CD4-positive, alpha-beta T cell treated with Interleukin-17A for 4 hours (primary cell): ENCODE measurements around the gene C1GALT1.
"Not testable (repeated sequence)": the region's sequence is repeated elsewhere in the genome, so short reads cannot be mapped to it uniquely, and the experiment has no call there.

Source experiments
- DNase-seq: peaks from one replicate; pipeline ENCODE4 v3.0.0-alpha.2; 2020; ENCODE audit warnings: mixed read lengths

C1GALT1 gene

DNA sequence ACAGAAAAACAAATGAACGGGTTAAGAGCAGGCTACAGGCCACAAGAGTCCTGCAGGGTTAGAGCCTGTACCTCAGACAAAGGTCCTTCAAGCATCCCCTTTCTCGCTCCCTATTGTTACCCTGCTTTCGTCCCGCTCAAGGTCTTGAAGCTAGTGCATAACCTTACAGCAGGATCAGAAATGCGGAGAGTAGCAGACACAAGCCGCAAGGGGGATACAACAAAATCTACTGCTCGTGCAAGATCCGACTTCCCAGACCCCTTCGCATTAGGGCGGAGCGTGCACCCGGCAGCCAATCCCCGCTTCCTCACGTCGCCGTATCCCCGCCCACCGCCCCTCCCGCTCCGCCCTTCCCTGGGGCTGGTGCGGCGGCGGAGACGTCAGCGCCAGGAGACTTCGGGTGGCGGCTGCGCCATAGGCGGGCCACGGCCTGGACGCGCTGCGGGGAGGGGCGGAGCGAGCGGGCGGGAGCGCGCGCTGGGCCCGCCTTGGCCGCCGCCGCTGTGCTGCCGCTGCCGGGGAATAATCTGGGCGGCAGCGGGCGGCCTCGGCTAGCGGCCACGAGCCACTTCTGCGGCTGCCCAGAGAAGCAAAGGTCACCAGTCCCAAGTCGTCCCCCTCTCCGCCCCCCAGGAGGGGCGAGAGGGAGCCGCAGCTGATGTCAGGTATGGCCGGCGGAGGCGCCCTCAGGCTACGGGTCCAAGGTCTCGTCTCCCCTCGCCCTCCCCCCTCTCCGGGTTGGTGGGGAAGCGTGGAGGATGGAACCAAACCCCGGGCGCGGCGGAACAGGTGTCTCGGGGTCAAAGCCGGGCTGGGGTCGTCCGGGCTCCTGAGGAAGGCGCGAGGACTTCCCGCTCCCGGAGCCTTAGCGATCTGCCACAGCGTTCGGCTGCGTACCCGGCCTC, at the start of gene C1GALT1:
Gene C1GALT1, plus strand, starts transcription at position 389 of the 905 bp plus-strand sequence. CDS start 51,776 bp downstream, outside the sequence.
- peak; percentile 99 for DNase-seq

DNA sequence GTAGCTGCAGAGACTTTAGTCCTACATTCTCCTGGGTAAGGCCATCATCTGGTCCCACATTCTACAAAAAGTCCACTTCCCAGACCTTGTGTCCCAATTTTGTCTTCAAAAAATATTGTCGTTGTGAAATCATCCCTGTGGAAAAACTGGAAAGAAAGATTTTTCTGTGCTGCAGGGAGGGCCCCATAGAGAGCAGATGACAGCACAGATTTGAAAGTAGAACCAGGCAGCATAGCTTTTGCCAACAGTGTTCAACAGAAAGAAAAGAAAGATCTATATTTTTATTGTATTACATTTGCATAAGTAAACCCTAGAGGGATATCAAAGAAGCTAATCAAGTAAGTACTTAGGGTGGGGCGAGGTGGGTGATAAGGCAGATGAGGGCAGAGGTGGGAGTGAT, 48.3 kb upstream of the C1GALT1 start:
- DNase-seq = no peak

DNA sequence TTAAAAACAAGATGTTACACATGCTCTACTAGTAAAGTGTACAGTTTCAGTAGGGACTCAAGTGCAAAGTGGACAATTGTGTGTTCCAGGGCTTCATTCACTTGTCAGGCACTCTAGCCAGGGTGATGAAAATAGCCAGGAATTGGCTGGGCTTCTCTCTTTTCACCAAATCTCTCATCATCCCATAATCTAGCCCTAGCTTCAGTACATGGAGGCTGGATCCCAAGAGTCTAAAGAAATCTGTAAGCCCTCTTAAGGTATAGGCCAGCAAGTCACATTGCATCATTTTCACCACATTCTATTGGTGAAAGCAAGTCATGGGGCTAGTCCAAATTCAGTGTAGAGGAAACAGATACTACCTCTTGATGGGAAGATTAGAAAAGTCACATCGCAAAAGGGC, 47.3 kb upstream of the C1GALT1 start:
- no peak for DNase-seq

DNA sequence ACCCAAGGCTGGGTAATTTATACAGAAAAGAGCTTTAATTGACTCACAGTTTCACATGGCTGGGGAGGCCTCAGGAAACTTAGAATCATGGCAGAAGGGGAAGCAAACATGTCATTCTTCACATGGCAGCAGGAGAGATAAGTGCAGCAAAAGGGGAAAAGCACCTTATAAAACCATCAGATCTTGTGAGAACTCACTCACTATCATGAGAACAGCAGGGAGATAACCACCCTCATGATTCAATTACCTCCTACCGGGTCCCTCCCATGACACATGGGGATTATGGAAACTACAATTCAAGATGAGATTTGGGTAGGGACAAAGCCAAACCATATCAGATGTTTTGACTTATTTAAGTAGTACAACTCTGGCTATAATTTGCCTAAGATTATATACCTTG, 46.4 kb upstream of the C1GALT1 start:
- DNase-seq = not testable (repeated sequence)

DNA sequence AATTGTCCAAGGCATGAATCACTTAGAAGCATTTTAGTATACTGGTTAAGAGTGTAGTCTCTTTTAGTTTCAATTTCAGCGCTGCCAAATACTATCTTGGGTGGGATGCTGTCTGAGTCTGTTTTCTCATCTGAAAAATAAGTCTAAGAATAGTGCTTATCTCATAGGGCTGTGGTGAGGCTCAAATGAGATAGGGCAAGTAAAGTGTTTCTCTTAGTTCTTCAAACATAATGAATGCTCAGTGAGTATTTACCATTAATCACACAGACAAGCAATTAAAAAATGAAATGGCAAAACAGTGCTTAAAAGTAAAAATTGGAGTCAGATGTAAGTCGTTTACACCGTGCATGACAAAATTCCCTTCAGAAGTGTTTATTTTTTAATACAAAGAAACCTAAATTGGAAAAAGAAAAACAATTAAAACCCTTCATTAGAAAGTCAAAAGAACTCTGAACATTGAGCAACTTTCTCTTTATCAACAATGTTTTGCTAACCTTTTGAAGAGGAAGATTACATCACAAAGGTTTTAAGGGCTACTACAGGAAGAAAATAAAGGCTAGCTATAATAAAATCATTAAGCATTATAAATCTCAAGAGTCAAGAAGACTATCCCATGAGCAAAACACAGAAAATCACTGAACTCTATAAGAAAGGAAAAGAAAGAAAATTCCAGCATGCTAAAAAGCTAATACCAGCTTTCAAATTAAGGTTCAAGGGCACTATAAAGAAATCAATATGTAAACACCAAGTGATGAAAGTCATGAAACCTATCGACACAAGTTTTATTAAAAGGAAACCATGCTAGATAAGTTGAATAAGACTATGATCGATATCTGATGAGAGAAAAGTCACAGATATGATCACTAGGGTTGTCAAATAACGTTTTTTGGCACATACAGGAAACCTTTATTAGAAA, 45.6 kb upstream of the C1GALT1 start:
- DNase-seq = no peak

DNA sequence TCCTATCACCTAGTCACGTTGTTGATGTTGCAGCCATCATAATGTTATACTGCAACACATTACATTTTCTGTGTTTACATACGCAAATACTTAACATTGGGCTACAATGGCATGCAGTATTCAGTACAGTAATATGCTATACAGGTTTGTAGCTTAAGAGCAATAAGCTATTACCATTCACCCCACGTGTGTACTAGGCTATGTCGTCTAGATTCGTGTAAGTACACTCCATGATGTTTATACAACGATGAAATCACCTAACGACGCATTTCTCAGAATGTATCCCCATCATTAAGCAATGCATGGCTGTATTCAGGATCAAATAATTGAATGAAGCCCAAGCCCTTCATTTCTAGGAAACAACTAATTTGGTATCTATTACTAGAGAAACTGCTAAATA, 43.4 kb upstream of the C1GALT1 start:
- DNase-seq = no peak

DNA sequence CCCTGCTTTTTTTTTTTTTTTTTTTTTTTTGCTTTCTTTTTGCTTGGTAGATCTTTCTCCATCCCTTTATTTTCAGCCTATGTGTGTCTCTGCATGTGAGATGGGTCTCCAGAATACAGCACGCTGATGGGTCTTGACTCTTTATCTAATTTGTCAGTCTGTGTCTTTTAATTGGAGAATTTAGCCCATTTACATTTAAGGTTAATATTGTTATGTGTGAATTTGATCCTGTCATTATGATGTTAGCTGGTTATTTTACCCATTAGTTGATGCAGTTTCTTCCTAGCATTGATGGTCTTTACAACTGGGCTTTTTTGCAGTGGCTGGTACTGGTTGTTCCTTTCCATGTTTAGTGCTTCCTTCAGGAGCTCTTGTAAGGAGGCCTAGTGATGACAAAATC, 38.9 kb upstream of the C1GALT1 start:
- not testable (repeated sequence) for DNase-seq

DNA sequence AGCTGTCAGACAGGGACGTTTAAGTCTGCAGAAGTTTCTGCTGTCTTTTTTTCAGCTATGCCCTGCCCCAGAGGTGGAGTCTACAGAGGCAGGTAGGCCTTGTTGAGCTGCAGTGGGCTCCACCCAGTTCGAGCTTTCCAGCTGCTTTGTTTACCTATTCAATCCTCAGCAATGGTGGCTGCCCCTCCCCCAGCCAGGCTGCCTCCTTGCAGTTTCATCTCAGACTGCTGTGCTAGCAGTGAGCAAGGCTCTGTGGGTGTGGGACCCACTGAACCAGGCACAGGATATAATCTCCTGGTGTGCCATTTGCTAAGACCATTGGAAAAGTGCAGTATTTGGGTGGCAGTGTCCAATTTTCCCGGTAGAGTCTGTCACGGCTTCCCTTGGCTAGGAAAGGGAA, 37.2 kb upstream of the C1GALT1 start:
- not testable (repeated sequence) for DNase-seq

DNA sequence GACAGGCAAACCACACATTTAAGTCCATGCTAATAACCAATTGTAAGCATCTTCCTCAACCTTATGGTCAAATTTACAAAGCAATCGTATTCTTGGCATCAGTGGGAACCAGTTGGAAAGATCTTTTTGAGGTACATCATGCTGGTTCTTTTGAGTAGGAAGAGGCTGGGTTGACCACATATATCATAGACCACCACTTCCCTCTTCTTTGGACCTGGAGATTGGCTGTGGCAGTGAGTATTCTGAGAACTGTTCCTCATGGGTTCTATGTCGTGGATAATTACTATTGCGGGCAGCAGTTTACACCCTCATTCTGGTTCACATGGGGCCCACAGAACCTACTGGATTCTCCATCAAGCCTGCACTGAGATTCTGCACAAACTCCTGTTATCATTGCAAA, 35.5 kb upstream of the C1GALT1 start:
- DNase-seq = no peak

DNA sequence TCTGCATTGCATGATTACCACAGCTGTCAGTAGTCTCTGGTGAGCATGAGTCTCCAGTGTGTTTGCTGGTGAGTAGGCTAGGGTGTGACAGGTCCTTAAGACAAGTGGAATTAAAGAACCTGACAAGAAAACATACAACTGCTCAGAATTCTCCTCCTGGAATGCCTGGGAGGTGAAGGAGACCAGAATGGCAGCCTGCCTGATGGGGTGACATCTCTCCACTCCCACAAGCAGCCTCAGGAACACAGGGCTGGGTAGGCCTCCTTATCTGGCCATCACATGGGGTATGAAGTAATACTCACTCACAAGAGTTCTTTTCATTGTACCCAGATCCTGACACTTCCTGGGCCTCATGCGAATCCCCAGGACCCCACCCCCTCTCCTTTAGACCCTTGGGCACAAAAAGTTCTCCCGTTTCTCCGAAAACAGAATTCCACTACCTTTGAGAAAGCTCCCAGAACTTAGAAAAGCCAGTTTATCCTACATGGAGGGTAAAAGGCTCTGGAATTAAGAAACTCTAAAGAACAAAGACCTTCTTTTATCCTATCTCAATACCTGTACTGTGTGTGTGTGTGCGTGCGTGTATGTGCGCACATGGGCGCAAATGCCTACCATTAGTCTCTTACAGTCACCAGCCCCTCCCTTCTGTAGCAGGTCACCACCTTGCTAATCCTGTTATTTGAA, 33.4 kb upstream of the C1GALT1 start:
- DNase-seq = no peak

DNA sequence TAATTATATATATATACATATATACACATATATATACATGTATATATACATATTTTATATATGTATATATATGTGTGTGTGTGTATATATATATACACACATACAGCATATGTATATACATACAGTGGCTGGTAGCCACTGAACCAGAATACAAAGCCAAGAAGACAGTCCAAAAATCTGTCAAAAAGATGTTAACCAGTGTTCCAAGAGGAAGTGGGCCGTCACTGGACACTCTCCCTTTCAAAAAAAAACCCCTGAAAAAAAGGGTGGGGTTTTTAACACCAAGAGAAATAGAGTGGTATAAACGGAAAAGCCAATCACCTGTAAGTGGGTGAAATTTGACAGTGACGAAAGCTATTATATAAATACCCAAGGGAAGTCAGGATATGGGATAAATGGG, 31.1 kb upstream of the C1GALT1 start:
- no peak for DNase-seq

DNA sequence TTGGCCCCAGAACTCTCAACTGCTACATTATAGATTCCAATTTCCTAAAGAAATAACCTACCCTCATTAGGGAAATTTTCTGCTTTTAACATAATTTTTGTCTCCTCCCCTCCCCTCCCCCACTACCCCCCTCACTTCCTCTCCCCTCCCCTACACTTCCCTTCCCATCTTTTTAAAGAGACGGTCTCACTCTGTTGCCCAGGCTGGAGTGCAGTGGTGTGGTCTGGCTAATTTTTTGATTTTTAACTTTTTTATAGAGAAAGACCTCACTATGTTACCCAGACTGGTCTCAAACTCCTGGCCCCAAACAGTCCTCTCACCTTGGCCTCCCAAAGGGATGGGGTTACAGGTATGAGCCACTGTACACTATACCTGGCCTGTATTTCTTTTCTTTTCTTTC, 30.5 kb upstream of the C1GALT1 start:
- DNase-seq = no peak

DNA sequence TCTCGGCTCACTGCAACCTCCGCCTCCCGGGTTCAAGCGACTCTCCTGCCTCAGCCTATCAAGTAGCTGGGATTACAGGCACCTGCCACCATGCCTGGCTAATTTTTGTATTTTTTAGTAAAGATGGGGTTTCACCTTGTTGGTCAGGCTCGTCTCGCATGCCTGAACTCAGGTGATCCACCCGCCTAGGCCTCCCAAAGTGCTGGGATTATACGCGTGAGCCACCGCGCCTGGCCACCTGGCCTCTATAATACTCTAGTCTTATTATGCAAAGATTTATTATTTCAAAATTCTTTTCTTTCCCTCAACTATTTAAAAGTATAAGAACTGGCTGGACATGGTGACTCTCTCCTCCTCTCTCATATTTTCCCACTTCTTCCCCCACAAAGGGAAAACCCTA, 30.0 kb upstream of the C1GALT1 start:
- DNase-seq = no peak

DNA sequence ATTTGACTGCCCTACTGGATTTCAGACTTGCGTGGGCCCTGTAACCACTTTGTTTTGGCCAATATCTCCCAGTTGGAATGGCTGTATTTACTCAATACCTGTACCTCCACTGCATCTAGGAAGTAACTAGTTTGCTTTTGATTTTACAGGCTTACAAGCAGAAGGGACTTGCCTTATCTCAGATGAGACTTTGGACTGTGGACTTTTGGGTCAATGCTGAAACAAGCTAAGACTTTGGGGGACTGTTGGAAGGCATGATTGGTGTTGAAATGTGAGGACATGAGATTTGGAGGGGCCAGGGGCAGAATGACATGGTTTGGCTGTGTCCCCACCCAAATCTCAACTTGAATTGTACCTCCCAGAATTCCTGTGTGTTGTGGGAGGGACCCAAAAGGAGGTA, 28.0 kb upstream of the C1GALT1 start:
- not testable (repeated sequence) for DNase-seq

DNA sequence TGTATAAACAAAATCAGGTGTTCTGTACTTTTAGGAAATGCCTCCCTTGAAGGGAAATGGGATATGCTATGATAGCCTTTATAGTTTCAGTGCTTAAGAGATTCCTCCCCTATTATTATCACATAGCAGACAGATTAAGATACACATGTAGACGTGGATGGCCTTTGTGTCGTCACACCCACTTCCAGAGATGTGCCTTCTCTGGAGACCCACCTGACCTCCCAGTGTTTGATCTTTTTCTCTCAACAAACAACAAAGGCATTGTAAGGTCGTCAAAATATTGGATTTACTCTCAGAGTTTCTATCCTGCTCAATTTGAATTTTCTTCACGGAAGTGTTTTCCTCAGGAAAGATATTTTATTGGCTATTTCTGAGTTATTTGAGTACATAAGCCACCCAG, 25.7 kb upstream of the C1GALT1 start:
- DNase-seq = no peak

DNA sequence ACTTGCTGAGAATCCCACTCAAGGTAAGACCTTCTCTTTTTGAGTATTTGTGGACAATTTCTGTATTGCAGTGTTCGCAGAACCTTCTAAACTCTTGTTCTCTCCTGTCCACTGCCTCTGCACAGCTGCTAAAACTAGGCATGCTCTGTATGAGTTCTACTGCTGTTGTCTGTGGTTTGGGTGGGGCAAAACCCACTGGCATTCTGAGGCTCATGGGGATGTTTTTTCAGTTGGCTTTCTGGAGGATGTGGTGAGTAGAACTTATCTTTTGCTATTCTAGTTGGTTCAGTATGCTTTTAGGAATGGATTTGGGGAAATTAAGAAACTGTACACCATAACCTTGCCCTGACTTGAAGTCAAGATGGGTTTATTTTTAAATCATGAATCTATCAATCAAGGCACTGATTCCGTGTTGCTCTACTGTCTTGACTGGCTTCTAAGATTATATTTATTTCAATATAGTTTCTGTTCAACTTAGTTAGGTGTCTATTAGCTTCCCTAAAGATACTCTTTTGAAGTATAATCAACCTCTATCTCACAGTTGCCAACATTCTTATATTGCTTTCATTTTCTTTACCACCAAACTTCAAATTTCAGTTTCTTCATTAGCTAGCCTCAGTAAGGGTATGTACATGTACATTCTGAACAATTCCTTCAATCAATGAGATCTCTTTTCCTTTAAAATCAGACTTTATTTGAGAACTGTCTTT, 25.0 kb upstream of the C1GALT1 start:
- DNase-seq = peak; percentile 73

DNA sequence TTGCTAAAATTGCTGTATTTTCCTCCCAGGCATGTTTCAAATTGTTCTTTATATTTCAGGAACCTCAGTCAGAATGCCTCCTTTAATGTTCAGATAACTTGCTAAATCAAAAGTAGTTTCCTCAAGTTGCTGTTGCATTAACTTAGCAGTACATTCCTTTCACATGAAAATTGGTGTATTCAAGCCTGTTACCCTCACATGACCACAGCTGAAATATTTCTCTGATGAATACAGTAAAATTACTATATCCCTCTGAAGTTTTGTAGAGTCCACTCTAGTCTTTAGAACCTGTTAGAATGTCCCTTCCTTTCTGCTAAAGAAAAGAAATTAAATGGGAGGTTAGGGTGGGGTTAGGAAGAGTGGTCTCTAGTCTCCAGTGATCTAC, 24.5 kb upstream of the C1GALT1 start:
- DNase-seq = no peak

DNA sequence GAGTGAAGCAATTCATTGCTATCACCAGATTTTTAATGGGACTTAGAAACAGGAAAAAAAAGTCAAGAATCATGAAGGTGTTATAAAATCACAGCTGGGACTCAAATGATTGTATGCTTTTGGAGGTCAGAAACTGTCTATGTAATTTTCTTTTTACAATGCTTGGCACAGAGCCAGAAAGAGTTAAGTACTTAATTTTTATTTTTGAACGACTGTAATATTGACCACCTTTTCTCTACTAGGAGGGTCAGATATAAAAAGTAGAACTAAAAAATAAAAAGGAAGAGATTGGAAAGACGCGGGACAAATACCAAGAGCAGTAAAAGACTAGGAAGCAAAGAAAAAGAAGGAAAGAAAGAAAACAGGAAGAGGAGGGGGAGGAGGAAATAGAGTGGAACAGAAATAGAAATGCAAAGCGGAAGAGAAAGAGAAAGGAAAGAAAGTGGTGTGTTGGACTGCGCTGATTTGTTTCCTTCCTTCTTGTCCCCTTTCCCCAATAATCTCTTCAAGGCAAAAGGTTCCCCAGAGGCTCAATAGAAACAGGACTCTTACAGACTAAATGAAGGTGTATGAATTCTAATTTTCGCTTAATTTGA, 23.2 kb upstream of the C1GALT1 start:
- no peak for DNase-seq

DNA sequence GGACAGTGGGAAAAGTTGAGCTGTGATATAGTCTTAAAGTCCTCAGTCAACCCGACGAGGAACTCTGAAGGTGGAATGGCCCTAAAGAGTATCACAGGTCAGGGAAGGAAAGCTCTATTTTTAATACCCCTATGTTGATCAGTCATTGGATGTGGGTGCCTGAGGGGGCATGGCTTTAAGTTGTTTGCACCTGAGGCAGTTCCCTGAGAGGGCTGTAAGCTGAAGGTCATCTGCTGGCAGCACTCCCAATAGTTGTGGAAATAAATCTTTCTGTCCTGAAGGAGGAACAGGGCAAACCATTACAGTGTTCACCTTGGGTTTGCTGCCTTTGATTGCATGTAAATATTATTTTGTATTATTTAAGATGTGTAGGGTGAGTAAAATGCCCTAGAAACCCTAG, 17.8 kb upstream of the C1GALT1 start:
- DNase-seq = no peak

DNA sequence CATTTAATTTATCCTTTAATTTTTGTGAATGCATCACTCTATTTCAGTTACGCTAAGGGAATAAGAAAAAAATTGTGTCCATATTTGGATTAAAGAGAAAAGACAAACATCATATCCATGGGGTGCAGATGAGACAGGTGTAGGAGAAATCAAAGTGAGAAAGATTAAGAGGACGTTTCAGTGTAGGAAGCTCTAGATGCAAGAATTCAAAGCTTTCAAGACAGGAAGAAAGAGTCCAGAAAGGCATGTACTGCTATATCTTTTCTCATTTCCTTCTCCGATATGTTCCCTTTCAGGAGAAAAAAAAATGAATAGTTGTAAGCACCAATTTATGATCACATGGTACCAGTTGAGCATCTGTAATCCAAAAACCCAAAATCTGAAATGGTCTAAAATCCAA, 17.0 kb upstream of the C1GALT1 start:
- no peak for DNase-seq

DNA sequence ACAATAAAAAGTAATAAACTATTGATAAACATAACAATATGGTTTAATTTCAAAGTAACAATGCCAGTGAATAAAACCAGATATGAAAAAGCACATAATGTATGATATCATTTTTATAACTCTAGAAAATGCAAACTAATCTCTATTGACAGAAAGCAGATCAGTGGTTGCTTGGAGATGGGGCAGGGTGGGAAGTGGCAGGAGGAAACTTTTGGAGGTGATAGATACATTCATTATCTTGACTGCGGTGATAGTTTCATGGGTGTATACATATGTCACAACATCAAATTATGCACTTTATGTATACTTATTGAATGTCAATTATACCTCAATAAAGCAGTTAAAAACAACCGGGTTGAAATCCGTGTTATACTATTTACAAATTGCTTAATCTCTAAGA, 16.0 kb upstream of the C1GALT1 start:
- no peak for DNase-seq

DNA sequence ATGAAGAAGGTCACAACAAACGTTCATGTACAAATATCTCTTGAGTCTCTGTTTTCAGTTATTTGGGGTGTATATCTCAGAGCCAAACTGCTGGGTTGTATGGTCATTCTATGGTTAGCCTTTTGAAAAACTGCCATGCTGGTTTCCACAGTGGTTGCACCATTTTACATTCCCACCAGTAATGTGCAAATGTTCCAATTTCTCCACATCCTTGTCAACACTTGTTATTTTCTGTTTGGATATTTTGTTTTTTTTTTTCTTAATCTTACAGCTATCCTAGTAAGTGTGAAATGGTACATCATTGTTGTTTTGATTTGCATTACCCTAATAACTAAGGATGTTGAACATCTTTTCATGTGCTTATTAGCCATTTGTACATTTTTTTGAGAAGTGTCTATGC, 13.0 kb upstream of the C1GALT1 start:
- no peak for DNase-seq
